ENCODE results near the gene KIN.
"Not testable (repeated sequence)": the region's sequence is repeated elsewhere in the genome, so short reads cannot be mapped to it uniquely, and the experiment has no call there.

KIN gene, protein sequence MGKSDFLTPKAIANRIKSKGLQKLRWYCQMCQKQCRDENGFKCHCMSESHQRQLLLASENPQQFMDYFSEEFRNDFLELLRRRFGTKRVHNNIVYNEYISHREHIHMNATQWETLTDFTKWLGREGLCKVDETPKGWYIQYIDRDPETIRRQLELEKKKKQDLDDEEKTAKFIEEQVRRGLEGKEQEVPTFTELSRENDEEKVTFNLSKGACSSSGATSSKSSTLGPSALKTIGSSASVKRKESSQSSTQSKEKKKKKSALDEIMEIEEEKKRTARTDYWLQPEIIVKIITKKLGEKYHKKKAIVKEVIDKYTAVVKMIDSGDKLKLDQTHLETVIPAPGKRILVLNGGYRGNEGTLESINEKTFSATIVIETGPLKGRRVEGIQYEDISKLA

DNA sequence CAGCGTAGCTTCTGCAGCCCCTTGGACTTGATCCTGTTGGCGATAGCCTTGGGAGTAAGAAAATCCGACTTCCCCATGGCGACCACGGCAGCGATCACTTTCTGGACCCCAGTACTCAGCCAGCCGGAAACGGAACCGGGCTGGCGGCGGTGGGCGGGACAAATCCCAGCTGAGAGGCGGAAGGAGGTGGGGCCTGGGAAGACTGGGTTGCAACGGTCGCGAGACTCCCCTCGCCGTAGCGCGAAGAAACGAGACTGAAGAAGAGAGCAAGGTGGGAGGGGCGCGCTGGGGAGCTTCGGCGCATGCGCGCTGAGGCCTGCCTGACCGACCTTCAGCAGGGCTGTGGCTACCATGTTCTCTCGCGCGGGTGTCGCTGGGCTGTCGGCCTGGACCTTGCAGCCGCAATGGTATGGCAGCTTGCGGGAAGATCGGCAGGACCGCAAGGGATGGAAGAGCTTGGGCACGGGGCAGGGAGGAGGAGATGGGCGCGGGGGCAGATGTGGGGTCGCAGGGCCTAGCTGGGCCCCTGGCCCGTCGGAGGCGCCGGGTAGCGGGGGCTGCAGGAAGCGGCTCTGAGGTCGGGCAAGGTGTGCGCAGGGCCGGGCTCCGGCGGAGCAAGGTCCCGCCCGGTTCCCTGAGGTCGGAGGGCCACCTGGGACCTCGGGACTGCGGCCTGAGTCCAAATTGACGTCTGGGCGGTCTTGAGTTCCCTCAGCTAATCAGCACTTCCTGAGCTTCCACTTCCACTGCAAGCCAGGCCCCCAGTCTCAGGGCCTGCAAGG lies at the start of gene KIN, which contains the start of gene ATP5F1C:
KIN (minus strand) TSS at position 137 of the 782 bp plus-strand sequence; CDS start at position 77, 60 bp downstream.
ATP5F1C (plus strand) TSS at position 321 of the 782 bp plus-strand sequence; CDS start at position 352, 31 bp downstream.
- DNase-seq (ENCODE audit: low spot score): peak; percentile 88

- no peak for DNase-seq (ENCODE audit: low spot score)
Measured at GRCh38 chr10:7836571-7836970, 48.8 kb upstream of the KIN start.

DNA sequence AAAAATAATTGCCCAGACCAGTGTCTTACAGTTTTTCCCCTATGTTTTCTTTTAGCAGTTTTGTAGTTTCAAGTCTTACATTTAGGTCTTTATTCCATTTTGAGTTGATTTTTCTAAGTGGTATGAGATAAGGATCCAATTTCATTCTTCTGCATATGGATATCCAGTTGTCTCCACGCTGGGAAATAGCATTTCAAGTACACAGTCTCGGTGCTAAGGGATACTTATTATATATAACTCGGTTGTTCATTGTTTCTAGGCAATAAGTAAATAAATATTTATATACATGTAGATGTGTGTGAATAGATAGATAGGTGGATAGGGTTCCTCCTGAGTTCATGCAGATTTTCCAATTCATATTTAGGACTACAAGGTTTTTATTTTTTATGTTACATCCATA lies 46.5 kb upstream of the KIN start:
- DNase-seq (ENCODE audit: low spot score): no peak

GRCh38 chr10:7833210-7833609 lies 45.4 kb upstream of the KIN start:
- DNase-seq (ENCODE audit: low spot score): no peak

- no peak for DNase-seq (ENCODE audit: low spot score)
Measured at GRCh38 chr10:7832060-7832459, 44.3 kb upstream of the KIN start.

DNA sequence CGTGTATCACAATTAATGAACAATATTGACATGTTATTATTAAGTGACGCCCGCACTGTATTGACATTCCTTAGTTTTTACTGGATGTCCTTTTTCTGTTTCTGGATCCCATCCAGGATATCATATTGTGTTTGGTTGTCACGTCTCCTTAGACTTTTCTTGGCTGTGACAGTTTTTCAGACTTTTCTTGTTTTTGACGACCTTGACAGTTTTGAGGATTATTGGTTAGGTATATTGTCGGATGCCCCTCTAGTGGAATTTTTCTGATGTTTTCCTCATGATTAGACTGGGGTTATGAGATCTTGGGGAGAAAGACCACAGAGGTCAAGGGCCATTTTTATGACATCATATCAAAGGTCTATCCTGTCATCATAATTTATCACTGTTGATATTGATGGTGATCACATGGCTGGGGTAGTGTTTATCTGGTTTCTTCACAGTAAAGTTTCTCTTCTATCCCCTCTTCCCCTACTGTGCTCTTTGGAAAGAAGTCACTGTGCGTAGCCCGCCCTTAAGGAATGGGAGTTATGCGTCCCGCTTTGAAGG lies 41.6 kb upstream of the KIN start:
- no peak for DNase-seq (ENCODE audit: low spot score)

DNA sequence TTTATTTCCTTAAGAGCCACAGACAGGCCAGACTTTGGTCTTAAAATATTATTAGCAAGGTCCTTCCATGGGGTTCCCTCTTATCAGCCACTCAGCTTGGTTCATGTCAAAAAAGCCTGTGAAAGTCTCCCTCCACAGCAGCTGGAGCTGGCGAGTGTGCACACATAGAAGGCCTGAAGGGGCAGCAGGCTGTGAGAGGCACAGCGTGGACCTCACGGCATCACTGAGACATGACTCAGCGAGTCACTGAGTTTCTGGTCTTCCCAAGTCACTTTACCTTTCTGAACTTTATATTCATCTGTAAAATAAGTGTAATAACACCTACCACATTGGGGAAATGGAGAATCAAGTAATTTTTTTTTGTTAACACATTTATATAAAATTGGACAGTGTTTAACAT lies 39.2 kb upstream of the KIN start:
- DNase-seq (ENCODE audit: low spot score): no peak

GRCh38 chr10:7824251-7824650 lies 36.5 kb upstream of the KIN start:
- no peak for DNase-seq (ENCODE audit: low spot score)

DNA sequence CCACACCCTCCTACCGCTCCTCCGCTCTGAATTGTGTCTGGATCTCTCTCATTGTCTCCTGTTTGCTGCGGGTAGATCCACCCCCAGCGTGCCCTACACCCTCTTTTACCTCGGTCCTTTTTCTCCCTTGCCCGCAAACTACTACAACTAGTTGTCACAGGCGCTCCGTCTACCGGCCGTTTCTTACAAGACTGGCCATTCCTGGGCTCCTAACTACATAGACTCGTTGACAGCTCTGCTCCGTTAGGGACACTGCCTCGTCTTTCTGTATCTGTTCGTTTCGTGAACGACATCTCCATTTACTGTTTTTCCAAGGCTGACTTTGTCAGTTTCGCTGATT lies 31.3 kb upstream of the KIN start:
- peak; percentile 20 for DNase-seq (ENCODE audit: low spot score)

DNA sequence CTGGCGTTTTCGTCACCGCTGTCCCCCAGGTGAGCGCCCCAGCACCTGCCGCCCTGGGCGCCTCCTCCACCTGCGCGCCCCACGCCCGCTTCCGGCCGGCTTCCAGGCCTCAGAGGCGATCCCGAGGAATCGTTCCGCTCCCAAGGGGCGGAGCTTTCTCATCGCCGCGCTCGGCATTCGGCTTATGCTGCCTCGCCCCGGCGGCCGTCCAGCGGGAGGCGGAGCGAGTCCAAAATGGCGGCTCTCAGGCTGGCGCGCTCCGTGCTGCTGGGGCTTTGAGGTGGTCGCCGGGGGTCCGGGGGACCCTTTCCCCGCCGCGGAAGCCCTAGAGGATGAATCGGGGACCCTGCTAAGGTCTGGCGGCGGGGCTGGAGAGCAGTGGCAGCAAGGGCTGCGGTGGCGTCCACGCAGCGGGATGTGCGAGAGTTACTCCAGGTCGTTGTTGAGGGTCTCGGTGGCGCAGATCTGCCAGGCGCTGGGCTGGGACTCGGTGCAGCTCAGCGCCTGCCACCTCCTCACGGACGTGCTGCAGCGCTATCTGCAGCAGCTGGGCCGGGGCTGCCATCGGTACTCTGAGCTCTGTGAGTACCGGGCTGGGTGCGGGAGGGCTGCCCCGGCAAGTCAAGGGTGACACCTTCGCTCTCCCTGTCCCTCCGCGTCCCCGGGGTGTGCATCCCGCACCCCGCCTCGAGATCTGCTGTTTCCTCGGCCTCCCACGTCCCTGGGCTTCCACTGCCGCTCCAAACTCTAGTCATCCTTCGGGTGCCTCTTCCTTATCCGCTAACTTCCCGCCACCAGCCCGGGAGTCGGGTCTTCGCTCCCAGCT lies 30.7 kb upstream of the KIN start, which contains the start of gene TAF3:
TAF3 (plus strand) TSS at position 211 of the 826 bp plus-strand sequence; CDS start at position 416, 205 bp downstream.
- DNase-seq (ENCODE audit: low spot score): peak; percentile 49

GRCh38 chr10:7817984-7818294 lies 30.1 kb upstream of the KIN start:
- DNase-seq (ENCODE audit: low spot score): no peak

- DNase-seq (ENCODE audit: low spot score): no peak
Measured at GRCh38 chr10:7817576-7817975, 29.8 kb upstream of the KIN start.

DNA sequence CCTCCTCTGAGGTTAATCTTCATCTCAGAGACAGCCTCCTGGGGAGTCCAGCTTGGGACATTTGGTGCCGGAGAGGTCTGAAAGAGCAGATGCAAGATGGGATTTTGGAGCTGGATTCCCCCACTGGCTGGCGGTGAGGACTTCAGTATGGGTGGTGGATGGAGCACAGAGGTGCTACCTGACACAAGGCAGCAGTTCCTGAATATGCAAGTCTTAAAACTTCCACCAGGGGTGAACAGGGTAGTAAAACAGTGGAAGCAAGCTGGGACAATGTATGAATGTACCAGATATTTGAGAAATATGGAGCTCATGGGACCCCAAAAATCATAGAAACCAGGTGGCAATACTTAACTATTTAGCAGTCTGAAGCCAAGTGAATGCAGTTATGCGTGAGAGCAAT lies 25.7 kb upstream of the KIN start:
- DNase-seq (ENCODE audit: low spot score): no peak

- DNase-seq (ENCODE audit: low spot score): not testable (repeated sequence)
Measured at GRCh38 chr10:7811743-7812142, 23.9 kb upstream of the KIN start.

DNA sequence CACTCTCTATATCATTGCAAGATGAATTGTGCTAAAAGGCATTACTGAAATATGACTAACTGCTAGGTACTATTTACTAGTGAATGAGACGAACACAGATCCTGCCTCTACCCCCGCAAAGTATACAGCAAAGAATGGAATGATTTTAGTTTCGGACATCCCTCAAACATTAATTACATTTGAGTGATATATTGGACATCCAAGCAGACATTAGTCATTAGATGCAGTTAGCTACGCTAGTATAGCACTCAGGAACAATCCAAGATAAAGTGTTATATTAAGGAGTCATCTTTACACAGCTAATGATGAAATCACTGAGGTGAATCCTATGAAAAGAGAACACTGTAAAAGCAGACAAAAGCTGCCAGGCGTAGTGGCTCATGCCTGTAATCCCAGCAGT lies 23.2 kb upstream of the KIN start:
- DNase-seq (ENCODE audit: low spot score): no peak

DNA sequence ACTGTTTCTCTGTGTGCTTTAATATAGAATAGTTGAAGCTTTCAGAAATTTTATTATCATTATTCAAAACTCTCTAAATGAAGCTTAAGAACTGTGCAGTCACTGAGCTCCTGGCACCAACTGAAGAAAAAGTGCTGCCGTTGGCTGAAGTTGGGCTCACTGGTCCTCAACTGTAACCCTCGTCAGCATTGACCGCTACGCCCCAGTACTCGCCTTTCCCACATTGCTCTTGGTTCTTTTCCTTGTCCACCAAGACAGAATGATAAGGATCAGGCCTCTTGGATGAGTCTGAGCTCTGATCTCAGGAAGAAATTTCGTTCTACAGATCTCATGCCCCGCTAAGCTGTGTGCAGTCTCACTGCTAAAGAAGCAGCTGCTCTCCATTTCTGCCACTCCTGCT lies 22.6 kb upstream of the KIN start:
- no peak for DNase-seq (ENCODE audit: low spot score)

- no peak for DNase-seq (ENCODE audit: low spot score)
Measured at GRCh38 chr10:7808686-7809267, 21.0 kb upstream of the KIN start.

DNA sequence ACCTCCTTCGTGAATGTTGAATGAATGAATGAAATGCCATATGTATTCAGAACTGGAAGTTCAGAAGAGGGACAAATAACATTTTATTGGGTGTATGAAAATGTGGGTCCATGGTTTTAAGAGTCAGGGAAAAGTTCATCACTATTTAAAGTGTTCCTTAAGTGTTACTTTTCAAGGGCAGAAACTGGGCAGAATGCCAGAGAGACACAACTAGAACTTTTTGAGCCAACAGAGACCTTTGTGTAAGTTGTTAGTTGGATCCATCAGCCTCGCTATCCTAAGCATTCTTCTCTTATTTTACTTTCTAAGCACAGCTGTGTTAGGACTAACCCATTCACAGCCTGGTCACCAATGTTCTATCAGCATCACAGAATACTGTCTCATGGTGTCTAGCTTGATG lies 16.9 kb upstream of the KIN start:
- DNase-seq (ENCODE audit: low spot score): no peak

DNA sequence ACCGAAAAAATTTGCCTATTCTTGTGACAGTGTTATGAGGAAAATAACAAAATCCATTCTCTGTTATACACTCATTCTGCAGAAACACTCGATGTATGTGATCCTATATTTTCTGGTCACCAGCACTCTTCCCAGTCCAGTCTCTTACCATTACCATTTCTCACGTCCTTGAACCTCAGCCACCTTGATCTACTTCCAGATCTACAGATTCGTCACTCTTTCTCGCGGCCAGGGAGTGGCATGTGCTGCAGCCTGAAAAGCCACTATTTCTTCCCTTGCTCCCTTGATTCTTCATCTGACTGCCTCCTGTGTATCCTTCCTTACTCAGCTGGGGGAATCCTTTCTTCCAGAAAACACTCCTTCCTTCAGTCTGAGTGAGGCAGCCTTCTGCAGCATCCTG lies 16.4 kb upstream of the KIN start:
- DNase-seq (ENCODE audit: low spot score): no peak

GRCh38 chr10:7802606-7803005 lies 14.8 kb upstream of the KIN start:
- no peak for DNase-seq (ENCODE audit: low spot score)

DNA sequence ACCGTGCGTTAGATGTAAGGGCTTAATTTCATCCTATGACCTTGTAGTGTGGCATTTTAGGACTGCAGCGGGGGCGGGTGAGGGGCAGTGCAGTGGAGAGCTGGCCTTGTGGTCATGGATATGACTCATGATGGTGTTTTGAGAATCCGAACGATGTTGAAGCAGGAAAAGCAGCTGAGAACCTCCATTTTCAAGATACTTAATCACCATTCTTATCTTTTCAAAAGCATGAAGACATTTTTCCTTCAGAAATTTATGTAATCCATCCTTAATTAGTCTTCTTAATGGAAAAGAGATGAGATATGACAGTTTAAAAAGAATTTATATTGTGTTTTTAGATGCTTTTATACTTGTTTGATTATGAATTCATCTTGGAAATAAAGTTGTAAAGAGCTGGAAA lies 9.8 kb upstream of the KIN start:
- DNase-seq (ENCODE audit: low spot score): no peak

DNA sequence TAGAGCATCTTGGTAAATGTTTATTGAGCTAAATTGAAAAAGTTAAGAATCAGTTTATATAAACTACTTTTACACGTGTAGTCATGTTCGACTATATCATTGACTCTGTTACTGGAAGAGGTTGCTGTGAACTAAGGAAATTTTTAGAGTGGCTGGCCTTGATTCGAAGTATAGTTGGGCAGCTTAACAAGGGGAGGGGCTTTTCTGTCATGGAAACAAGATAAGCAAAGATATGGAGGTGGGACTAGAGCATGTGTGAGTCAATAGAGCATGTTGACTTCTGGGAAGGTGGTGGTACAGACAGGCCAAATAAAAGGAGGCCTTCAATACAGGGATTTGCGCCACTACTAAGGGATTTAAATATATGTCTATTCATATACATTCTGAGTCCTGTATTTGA lies 7.8 kb upstream of the KIN start:
- DNase-seq (ENCODE audit: low spot score): no peak

Data from HuH-7.5 (cell line).